Hippocampal formation (tissue), 2 donors: ENCODE results near the gene TNKS1BP1.
"Not testable (repeated sequence)": the region's sequence is repeated elsewhere in the genome, so short reads cannot be mapped to it uniquely, and the experiment has no call there.

Experiments used
- DNase-seq, 2 donors: peaks; one replicate each; lab custom pipeline; 2025; lab: John Stamatoyannopoulos, UW

Gene TNKS1BP1

GRCh38 chr11:57354699-57355098 is 29.9 kb upstream of the TNKS1BP1 start:
- DNase-seq: no peak

DNA sequence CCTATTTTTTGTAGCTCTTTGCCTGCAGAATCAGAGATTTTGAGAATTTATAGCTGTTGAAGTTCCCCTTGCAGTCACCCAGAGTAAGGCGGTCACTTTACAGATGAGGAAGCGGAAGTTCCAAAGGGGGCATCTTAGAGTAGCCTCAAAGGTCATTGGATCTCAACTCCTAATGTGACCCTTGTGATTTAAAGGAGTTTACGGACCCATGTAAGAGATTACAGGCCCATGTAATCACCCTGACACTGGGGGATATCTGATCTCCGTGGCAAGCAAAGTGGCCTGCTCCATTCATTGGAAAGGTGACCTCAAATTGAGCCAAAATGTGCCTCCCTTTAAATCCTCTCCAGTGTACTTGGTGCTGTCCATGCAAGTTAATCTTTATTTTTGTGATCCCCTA is 29.1 kb upstream of the TNKS1BP1 start:
- DNase-seq: no peak

DNA sequence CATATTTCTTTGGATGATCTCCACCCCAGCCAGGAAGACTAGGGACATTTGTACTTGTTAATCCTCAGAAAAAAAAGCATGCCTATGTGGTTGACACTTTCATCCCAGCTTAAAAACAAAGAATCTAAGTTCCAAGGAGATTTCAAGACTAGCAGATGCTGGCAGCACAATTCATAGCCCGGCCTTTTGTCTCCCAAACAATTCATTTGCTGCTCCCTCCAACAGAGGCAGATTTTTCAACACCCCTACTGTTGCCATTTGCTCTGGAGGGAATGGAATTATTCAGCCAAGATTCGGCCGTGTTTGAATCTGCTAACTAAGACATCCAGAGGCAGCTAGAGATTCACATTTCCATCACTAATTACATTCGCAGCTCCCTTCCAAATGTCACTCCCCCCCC is 28.7 kb upstream of the TNKS1BP1 start:
- no peak for DNase-seq

DNA sequence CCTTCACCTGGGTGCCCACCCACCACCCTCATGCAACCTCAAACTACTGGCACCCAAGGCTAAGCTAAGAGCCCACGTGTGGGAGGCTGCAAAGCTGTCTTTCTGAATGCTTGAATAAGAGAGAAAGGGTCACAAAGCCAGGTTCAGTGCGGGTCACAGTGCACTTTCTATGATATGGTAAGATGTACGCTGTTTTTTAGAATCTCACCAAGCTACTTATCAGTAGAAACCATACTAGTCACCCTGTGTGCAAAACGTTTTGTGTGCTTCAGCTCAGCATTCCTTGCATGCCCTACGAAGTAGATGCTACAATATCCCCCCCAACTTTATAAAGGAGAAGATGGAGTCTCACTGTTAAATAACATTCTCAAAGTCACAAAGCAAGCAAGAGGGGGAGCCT is 28.3 kb upstream of the TNKS1BP1 start:
- no peak for DNase-seq

DNA sequence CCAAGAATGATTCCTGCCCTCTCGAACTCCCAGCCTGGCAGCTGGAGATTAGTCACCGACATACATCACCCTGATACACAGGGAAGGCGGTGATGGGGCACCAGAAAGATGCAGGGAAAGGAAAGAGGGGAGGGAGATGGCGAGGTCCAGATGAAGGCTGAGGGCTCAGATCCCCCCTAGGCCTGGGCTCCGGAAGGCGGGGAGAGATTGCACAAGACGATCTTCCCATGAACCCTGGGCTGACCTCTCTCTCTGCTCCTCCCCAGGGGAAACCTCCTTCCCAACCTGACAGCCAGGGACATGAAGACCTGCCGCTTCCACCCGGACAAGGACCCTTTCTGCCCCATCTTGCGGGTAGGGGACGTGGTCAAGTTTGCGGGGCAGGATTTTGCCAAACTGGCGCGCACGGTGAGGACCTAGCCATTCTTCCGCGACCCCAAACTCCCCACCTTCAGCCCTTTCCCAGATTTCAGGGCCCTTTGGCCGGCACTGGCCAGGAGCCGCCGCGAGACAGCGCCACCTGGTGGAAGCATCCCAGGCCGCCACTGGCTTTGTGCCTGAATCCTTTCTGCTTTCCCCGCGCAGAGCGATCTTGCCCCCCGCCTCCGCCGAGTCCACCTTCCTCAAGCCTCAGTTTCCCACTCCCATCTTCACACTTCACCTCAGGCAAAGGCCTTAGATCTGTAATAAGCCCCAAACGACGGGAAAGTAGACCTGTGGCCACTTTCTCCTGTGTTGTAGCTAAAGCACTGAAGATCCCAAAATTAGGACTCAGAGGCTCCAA is 24.9 kb upstream of the TNKS1BP1 start:
- peak in 1 of 2 donors; percentile 52 for DNase-seq

DNA sequence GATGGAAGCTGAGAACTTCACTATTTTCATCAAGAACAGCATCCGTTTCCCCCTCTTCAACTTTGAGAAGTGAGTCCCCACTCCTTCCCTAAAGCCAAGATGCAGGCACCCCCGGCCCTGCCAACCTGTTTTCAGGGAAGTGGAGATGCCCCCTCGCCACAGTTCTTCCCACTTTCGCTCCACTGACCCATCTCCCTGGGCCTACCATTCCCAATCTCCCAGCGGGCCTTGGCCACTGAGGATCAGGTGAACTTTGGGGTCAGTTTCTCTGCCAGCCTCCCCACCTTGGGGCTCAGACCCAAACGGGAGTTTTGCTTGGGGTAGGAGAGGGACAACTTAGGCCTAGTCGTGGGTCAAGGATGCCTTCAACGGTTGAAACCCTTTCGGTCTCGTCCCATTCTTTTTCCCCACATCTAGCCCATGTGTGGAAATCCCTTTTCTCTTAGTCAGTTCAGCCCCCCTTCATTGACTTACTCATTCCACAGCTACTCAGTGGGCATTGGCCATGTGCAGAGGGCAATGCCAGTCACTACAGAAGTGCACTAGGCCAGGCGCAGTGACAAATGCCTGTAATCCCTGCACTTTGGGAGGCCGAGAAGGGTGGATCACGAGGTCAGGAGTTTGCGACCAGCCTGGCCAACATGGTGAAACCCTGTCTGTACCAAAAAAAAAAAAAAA is 24.0 kb upstream of the TNKS1BP1 start:
- no peak for DNase-seq

DNA sequence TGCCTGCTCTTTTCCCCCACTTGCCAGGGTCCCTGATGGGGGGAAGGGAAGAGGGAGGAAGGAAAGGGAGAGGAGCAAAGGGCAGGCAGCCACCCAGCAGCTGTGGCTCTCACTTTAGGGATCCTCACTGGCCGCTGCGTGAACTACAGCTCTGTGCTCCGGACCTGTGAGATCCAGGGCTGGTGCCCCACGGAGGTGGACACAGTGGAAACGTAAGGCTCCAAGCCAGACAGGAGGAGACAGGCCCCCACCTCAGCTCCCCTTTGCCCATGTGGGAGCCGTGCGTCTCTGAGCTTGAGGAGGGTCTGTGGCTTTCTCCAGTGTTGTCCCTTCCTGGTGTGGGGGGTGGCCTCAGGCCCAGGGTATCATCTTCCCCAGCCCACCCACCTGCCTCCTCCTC is 23.3 kb upstream of the TNKS1BP1 start:
- DNase-seq: no peak

DNA sequence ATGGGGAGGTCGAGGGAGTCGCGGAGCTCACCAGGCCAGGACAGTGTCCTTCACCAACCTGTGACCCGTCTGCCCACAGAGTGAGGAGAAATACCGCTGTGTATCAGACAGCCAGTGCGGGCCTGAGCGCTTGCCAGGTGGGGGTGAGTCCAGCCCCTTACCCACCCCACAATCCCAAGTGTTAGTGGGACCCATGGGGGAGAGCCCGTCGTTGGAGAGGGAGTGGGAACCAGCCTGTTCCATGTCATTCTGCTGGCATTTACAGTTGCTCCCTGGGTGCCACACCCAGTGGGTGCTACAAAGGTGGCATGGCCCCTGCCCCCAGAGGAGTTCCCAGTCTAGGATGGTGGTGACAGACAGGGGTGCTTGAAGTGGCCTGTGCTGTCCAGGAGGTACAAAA is 22.6 kb upstream of the TNKS1BP1 start:
- no peak for DNase-seq

- DNase-seq: peak; percentile 38 to 51
Measured at GRCh38 chr11:57345555-57346211, 20.9 kb upstream of the TNKS1BP1 start.

GRCh38 chr11:57344826-57345225 is 20.1 kb upstream of the TNKS1BP1 start:
- no peak for DNase-seq

GRCh38 chr11:57343825-57344224 is 19.1 kb upstream of the TNKS1BP1 start:
- DNase-seq: no peak

DNA sequence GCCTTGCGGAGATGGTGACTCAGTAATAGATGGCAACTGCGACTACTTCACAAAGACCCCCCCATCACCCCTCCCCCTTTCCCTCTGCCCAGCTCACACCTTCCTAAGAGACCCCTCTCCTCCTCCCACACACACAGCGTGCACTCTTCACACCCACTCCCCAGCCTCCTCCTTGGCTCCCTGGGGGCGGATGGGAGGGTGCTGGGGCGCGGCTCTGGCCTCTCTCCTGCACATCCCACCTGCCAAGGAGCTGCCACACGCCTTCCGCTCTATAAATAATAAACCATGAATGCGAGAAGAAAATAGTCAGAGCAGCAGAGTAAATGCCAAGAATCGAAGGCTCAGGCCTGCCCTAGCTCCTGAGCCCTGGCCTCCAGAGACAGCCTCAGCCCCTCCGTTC is 17.9 kb upstream of the TNKS1BP1 start:
- no peak for DNase-seq

GRCh38 chr11:57341250-57341808 is 16.6 kb upstream of the TNKS1BP1 start:
- DNase-seq: no peak

DNA sequence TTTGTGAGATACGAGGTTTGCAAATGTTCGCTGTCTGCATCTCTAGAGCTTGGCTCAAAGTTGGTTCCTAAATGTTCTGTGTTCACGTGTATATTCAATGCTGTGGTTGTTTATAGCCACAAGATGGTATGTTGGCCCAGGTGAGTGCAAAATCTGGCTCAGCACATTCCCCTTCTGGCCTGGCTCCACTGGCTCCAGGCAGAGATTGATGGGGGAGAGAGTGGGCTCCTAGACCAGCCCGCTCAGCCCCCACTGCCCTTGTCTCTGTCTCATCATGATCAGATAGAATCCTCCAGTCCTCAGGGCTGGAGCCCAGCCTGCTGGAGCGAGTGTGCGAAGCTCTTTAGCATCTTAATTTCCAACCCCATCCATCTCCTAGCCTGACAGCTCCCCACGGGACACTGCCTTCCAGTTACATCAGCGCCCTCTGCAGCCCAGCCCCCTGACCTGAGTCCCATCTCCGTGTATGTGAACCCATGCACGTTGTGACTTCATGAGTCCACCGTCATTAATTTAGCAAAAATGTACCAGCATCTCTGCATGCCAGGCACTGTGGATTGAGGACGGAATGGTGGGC is 15.4 kb upstream of the TNKS1BP1 start:
- DNase-seq: no peak

GRCh38 chr11:57339328-57339727 is 14.6 kb upstream of the TNKS1BP1 start:
- no peak for DNase-seq

DNA sequence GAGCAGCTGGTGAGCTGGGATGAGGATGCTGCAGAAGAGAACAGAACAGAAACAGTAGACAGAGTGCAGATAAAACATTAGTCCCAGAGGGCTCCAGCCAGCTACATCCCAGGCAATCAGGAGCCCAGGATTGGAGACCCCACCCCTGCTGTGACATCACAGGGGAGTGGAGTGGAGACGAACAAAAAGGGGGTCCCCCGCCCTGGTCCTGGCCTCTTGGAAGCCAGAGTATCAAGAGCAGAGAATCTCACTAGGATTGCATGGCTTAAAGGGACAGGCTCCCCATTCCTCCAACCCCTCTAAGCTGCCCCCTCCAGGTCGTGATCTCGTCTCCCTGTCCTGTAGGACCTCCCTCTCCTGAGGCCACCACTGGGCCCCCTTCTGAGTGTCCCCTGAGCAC is 13.4 kb upstream of the TNKS1BP1 start, which contains the start of gene P2RX3:
Gene P2RX3 (plus strand): TSS at position 211 of the 400 bp plus-strand sequence. CDS start 199 bp downstream, outside the sequence.
- no peak for DNase-seq

- not testable (repeated sequence) for DNase-seq
Measured at GRCh38 chr11:57336856-57337255, 12.1 kb upstream of the TNKS1BP1 start.

GRCh38 chr11:57336111-57336666 is 11.4 kb upstream of the TNKS1BP1 start:
- no peak for DNase-seq

DNA sequence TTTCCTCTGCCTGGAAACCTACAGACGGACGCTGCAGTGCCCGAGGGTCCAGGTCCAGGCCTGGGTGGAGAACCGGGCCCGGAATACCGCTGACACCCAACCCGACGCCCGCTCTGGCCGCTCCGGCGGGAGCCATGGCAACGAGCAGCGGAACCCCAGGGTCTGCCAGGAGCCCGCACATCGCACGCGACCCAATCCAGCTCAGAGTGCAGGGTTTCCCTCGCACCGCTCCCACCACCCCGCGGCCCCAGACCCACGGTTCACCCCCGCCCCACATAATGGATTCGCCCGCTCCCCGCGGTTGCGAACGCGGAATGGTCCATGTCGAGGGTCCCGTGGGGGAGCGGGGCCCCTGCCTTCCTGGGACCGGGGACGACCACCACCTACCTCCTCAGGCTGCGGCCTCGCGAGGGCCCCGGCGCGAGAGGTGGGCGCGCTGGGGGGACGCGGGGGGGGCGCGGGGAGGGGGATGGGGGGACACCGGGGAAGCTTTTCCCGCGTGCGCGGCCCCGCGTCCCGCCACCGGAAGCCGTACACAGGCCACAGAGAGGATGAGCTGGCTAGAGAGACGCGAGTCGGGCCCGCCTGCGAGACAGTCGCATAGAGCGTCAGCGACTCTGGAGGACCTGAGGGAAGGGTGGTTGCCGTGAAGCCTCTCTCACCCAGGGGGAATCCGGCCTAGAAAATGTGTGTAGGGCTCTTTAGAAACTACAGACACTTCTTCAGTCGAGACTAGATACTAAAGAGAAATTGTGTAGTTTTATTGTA is 10.8 kb upstream of the TNKS1BP1 start, which contains the start of gene SSRP1:
Gene SSRP1 (minus strand): TSS at position 550 of the 768 bp plus-strand sequence. CDS start 771 bp downstream, outside the sequence.
- peak; percentile 88 to 89 for DNase-seq

DNA sequence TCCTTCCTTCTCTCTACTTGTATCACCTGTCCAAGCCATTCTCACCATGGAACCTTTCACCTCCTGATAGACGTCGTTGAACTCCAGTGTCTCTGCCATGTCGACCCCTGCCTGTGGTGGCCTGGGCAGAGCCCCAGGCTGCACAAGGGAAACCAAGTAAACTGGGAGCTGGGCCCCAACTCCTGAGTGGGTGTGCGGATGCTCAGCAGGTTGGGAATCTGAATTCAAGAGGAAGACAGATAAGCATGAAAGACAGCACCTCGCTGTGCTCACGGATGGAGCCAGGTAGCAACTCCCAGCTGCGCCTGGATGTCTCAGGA is 10.2 kb upstream of the TNKS1BP1 start:
- no peak for DNase-seq
